HG03571 (cell line): ENCODE measurements around the gene BEST3.

Source experiments
- ATAC-seq: cut with Tn5 transposase; IDR thresholded peaks from one replicate; pipeline ENCODE4 v1.9.1; 2021; ENCODE audit not compliant: unreplicated experiment

Gene BEST3

GRCh38 chr12:69655616-69656340 is 43.3 kb downstream of the BEST3 start:
- ATAC-seq, result no peak

GRCh38 chr12:69653703-69654102 is 45.4 kb downstream of the BEST3 start:
- no peak for ATAC-seq

- ATAC-seq, result no peak
Observed at GRCh38 chr12:69651922-69652321, 47.2 kb downstream of the BEST3 start.

GRCh38 chr12:69649529-69649928 is 49.6 kb downstream of the BEST3 start:
- ATAC-seq, result no peak

GRCh38 chr12:69648476-69648875 is 50.6 kb downstream of the BEST3 start:
- no peak for ATAC-seq

GRCh38 chr12:69647178-69647577 is 51.9 kb downstream of the BEST3 start:
- no peak for ATAC-seq

GRCh38 chr12:69645031-69645430 is 54.1 kb downstream of the BEST3 start:
- ATAC-seq, result no peak

GRCh38 chr12:69644511-69644910 is 54.6 kb downstream of the BEST3 start:
- ATAC-seq, result no peak

GRCh38 chr12:69642531-69642930 is 56.6 kb downstream of the BEST3 start:
- no peak for ATAC-seq

GRCh38 chr12:69641546-69641945 is 57.6 kb downstream of the BEST3 start:
- no peak for ATAC-seq

- ATAC-seq, result peak; percentile 78
Observed at GRCh38 chr12:69639400-69640016, 59.6 kb downstream of the BEST3 start.

- no peak for ATAC-seq
Observed at GRCh38 chr12:69633061-69633460, 66.0 kb downstream of the BEST3 start.

- no peak for ATAC-seq
Observed at GRCh38 chr12:69630191-69630590, 68.9 kb downstream of the BEST3 start.

GRCh38 chr12:69627501-69627900 is 71.6 kb downstream of the BEST3 start:
- ATAC-seq, result no peak

GRCh38 chr12:69623970-69624369 is 75.1 kb downstream of the BEST3 start:
- ATAC-seq, result no peak

GRCh38 chr12:69621551-69621950 is 77.6 kb downstream of the BEST3 start:
- ATAC-seq, result no peak

GRCh38 chr12:69620921-69621320 is 78.2 kb downstream of the BEST3 start:
- ATAC-seq, result no peak

GRCh38 chr12:69620077-69620476 is 79.0 kb downstream of the BEST3 start:
- no peak for ATAC-seq

- no peak for ATAC-seq
Observed at GRCh38 chr12:69619050-69619449, 80.1 kb downstream of the BEST3 start.

- no peak for ATAC-seq
Observed at GRCh38 chr12:69616025-69616424, 83.1 kb downstream of the BEST3 start.

GRCh38 chr12:69613351-69613750 is 85.8 kb downstream of the BEST3 start:
- no peak for ATAC-seq

- ATAC-seq, result no peak
Observed at GRCh38 chr12:69610729-69611128, 88.4 kb downstream of the BEST3 start, which contains the start of gene LRRC10. Gene LRRC10 (minus strand): TSS chr12:69610907. CDS start chr12:69610838, 69 bp downstream.

- no peak for ATAC-seq
Observed at GRCh38 chr12:69610126-69610525, 89.0 kb downstream of the BEST3 start.
